ENCODE measurements around the gene ETFB. TPM values are rescaled to one million over a fixed set of nuclear protein-coding genes. Genes with fewer than 3 reads are reported as not detected.

ETFB gene
- total and polyA plus RNA-seq, 10 of the 15 experiments (the other 5 are each of a cell fraction or from before 2014, with no cell fraction given), result 15.1 to 166 (median 87.8) TPM

- TF ChIP-seq ZBTB4 (CRISPR knock-in tag; IDR thresholded peaks at IDR 0.05) (no peak), RFX5 (IDR thresholded peaks at IDR 0.05; ENCODE audit: low read depth, low read length) (no peak), KLF5 (IDR thresholded peaks at IDR 0.05; ENCODE audit: partially characterized antibody) (no peak), YBX1 (IDR thresholded peaks at IDR 0.05) (no peak), MLLT1 (IDR thresholded peaks at IDR 0.05) (no peak), NRF1 (conservative IDR thresholded peaks at IDR 0.05; ENCODE audit: low read depth, low read length) (no peak), ETV6 (conservative IDR thresholded peaks at IDR 0.05 in 1 of 2, IDR thresholded peaks at IDR 0.05 in 1 of 2; ENCODE audit: borderline replicate concordance in 1 of 2, low read depth in 1 of 2) (no peak)
These were observed 21.0 kb downstream of the ETFB start (continued) for GRCh38 chr19:51345076-51345620.
